GM18907 (cell line): ENCODE data around the gene KCNAB2.

Source experiments
- ATAC-seq: cut with Tn5 transposase; IDR thresholded peaks from one replicate; pipeline ENCODE4 v1.9.1; 2021; ENCODE audit warnings: mild to moderate bottlenecking, moderate library complexity; ENCODE audit not compliant: unreplicated experiment

The KCNAB2 gene

GRCh38 chr1:6124746-6125365, 79.2 kb downstream of the KCNAB2 start:
- no peak for ATAC-seq

- no peak for ATAC-seq
These were observed 79.7 kb downstream of the KCNAB2 start for GRCh38 chr1:6125366-6125765.

GRCh38 chr1:6126028-6126427, 80.3 kb downstream of the KCNAB2 start:
- ATAC-seq: no peak

GRCh38 chr1:6126521-6127067, 80.9 kb downstream of the KCNAB2 start:
- no peak for ATAC-seq

GRCh38 chr1:6127587-6128163, 82.0 kb downstream of the KCNAB2 start:
- ATAC-seq: no peak

- ATAC-seq: no peak
These were observed 82.8 kb downstream of the KCNAB2 start for GRCh38 chr1:6128276-6129081.

- no peak for ATAC-seq
These were observed 83.6 kb downstream of the KCNAB2 start for GRCh38 chr1:6129313-6129712.

- no peak for ATAC-seq
These were observed 84.3 kb downstream of the KCNAB2 start for GRCh38 chr1:6130036-6130435.

- no peak for ATAC-seq
These were observed 84.9 kb downstream of the KCNAB2 start for GRCh38 chr1:6130596-6130995.

- no peak for ATAC-seq
These were observed 85.9 kb downstream of the KCNAB2 start for GRCh38 chr1:6131561-6131960.

GRCh38 chr1:6133146-6133895, 87.6 kb downstream of the KCNAB2 start:
- ATAC-seq: no peak

- ATAC-seq: no peak
These were observed 88.5 kb downstream of the KCNAB2 start for GRCh38 chr1:6134206-6134605.

- no peak for ATAC-seq
These were observed 89.2 kb downstream of the KCNAB2 start for GRCh38 chr1:6134741-6135510.

GRCh38 chr1:6136516-6137220, 91.0 kb downstream of the KCNAB2 start:
- no peak for ATAC-seq

- no peak for ATAC-seq
These were observed 92.1 kb downstream of the KCNAB2 start for GRCh38 chr1:6137758-6138157.

- no peak for ATAC-seq
These were observed 94.7 kb downstream of the KCNAB2 start for GRCh38 chr1:6140413-6140812.

GRCh38 chr1:6141592-6141991, 95.9 kb downstream of the KCNAB2 start:
- no peak for ATAC-seq

- ATAC-seq: no peak
These were observed 96.4 kb downstream of the KCNAB2 start for GRCh38 chr1:6142036-6142621.

GRCh38 chr1:6142734-6143133, 97.0 kb downstream of the KCNAB2 start:
- no peak for ATAC-seq
